RKO (cell line): Measurements from ENCODE around the gene LRRC25.
"Not testable (repeated sequence)": the region's sequence is repeated elsewhere in the genome, so short reads cannot be mapped to it uniquely, and the experiment has no call there.

Source experiments
- DNase-seq: peaks from one replicate; pipeline ENCODE4 v3.0.0-alpha.2; 2016; ENCODE audit warnings: low spot score

Gene LRRC25

GRCh38 chr19:18380843-18381242, 16.6 kb downstream of the LRRC25 start:
- no peak for DNase-seq

GRCh38 chr19:18379803-18380747, 17.3 kb downstream of the LRRC25 start:
- DNase-seq = peak; percentile 71

GRCh38 chr19:18377026-18377425, 20.4 kb downstream of the LRRC25 start:
- DNase-seq = no peak

- DNase-seq = peak; percentile 98
Observed at GRCh38 chr19:18373892-18374629, 23.4 kb downstream of the LRRC25 start.

- no peak for DNase-seq
Observed at GRCh38 chr19:18373407-18373891, 24.0 kb downstream of the LRRC25 start.

DNA sequence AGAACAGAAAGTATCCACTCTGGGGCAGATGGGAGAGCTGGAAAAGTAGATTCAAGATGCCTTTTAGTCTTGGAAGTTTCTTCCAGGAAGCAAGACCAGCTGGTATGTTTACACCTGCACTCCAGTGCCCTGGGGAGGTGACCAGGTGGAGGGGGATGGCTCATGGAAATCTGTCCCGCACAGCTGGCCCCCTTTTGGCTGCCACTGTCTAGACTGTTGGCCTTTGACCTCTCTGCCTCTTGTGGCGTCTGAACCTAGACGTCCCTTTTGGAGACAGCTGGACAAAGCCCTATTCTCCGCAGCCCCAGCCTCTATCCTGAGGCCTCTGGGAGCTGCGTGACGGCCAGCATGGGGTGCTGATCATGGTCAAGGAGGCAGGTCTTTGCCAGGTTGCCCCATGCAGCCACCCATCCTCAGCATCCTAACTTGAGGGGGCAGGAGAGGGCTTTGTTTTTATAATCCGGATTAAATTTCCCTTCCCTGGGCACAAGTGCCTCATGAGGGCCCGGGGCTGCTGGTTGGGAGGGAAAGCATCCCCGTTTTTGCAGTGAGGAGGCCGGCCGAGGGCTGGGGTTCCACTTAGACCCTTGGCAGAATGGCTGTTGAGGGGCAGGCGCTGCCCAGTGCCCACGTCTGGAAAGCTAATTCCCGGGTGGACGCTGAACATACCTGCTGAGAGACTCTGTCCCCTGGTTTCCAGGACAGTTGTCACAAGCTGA, 28.8 kb downstream of the LRRC25 start:
- DNase-seq = no peak

DNA sequence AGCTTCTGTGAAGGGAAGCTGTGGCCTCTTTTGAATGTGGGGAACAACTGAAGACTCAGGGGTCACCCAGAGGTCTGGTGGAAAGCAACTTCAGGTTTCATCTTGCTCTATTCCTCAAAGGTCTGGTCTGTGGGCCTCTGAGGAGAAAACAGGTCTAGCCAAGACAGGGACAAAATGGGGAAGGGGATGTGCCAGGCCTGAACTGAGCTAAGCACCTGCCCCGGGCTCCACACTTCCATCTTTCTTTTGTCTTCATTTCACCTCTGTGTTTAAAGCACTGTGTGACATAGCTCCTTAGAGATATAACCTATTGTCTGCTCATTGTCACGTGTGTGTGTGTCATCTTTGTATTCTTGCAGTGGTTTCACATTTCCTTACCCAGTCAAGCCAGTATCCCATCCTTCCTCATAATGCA, 31.4 kb downstream of the LRRC25 start:
- no peak for DNase-seq

- DNase-seq = peak; percentile 66
Observed at GRCh38 chr19:18364826-18365528, 32.4 kb downstream of the LRRC25 start.

GRCh38 chr19:18364277-18364825, 33.1 kb downstream of the LRRC25 start:
- not testable (repeated sequence) for DNase-seq

DNA sequence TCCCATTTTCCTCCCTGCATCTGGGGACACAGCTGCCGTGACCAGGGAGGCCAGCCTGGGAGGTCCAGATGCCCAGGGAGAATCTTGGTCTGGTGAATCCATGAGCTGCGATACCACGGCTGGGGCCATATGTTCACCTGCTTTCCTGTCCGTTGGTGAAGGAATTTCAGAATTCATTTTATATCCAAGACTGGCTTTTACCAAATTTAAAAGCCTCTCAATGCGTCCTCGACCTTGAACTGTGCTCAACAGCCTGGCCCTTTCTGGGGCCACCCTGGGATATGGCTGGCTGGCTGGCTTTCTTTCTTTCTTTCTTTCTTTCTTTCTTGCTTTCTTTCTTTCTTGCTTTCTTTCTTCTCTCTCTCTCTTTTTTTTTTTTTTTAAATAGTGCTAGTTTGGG, 33.6 kb downstream of the LRRC25 start:
- no peak for DNase-seq

- DNase-seq = no peak
Observed at GRCh38 chr19:18362934-18363542, 34.4 kb downstream of the LRRC25 start.

GRCh38 chr19:18361646-18362045, 35.8 kb downstream of the LRRC25 start:
- DNase-seq = no peak

- DNase-seq = no peak
Observed at GRCh38 chr19:18357041-18357440, 40.4 kb downstream of the LRRC25 start.

GRCh38 chr19:18354743-18355142, 42.7 kb downstream of the LRRC25 start:
- not testable (repeated sequence) for DNase-seq

- DNase-seq = no peak
Observed at GRCh38 chr19:18353378-18354005, 43.9 kb downstream of the LRRC25 start.

GRCh38 chr19:18351544-18351943, 45.9 kb downstream of the LRRC25 start:
- DNase-seq = no peak

GRCh38 chr19:18350490-18350889, 46.9 kb downstream of the LRRC25 start:
- DNase-seq = no peak

GRCh38 chr19:18349524-18350128, 47.8 kb downstream of the LRRC25 start:
- no peak for DNase-seq

DNA sequence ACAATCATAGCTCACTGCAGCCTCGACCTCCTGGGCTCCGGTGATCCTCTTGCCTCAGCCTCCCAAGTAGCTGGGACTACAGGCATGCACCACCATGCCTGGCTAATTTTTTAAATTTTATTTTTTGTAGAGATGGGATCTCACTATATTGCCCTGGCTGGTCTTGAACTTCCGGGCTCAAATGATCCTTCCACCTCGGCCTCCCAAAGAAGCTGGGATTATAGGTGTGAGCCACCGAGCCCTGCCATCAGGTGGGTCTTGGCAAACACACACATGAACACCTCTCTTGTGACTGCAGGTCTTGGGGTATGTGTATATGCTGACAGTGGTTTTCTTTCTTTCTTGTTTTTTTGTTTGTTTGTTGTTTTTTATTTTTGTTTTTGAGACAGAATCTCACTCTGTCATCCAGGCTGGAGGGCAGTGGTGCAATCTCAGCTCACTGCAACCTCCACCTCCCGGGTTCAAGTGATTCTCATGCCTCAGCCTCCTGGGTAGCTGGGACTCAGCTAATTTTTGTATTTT, 48.5 kb downstream of the LRRC25 start:
- not testable (repeated sequence) for DNase-seq

DNA sequence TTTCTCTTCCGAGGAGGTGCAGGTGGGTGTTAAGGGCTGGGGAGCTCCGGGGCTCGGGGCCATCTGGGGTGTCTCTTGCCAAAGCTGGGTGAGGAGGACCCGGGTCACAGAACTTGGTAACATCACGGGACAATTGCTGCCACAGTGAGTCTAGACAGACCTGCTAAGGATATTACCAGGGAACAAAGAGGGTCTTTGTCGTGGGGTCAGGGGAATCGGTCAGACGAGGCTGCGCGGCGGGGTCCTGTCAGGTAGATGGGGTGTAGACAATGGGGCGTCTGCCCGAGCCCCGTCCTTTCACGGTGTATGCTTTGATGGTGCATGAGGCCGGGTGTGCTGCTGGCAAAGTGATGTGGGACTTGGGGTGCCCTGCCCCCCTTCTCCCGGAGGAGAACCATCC, 49.3 kb downstream of the LRRC25 start:
- DNase-seq = no peak
